IPS-20b (cell line): ENCODE data around the gene FREM1.

ENCODE experiments used
- H3K27ac ChIP-seq: one replicate; pipeline ENCODE4 v1.5.1; 2013; ENCODE audit warnings: low read length
- H3K27me3 ChIP-seq: 2 replicates; pipeline ENCODE4 v1.6.1; 2013; ENCODE audit warnings: mild to moderate bottlenecking, low read length, inconsistent platforms; ENCODE audit not compliant: insufficient read depth
- H3K36me3 ChIP-seq: 2 replicates; pipeline ENCODE4 v1.6.1; 2013; ENCODE audit warnings: low read depth, mild to moderate bottlenecking, inconsistent platforms, low read length, moderate library complexity; ENCODE audit not compliant: insufficient read depth
- H3K4me1 ChIP-seq: 2 replicates; pipeline ENCODE4 v1.6.1; 2013; ENCODE audit warnings: mild to moderate bottlenecking, control low read depth, inconsistent platforms, low read length, moderate library complexity; ENCODE audit not compliant: insufficient read depth
- H3K4me3 ChIP-seq: 2 replicates; pipeline ENCODE4 v1.5.1; 2013; ENCODE audit warnings: mild to moderate bottlenecking, low read length, inconsistent platforms
- H3K9ac ChIP-seq: 2 replicates; pipeline ENCODE4 v1.6.1; 2013; ENCODE audit warnings: low read depth, mild to moderate bottlenecking, inconsistent platforms, low read length, moderate library complexity
- H3K9me3 ChIP-seq: 2 replicates; pipeline ENCODE4 v1.6.1; 2013; ENCODE audit warnings: mild to moderate bottlenecking, low read depth, low read length, inconsistent platforms; ENCODE audit not compliant: insufficient read depth

FREM1 gene

GRCh38 chr9:14831074-14831473 is 79.2 kb downstream of the FREM1 start:
- Histone ChIP-seq H3K27ac (no peak overlapping the region), H3K9ac (no peak overlapping the region), H3K27me3 (no peaks in the 10 kb centered on the region), H3K9me3 (no peaks in the 10 kb centered on the region), H3K4me1 (no peaks in the 10 kb centered on the region), H3K4me3 (no peak overlapping the region), H3K36me3 (no peaks in the 10 kb centered on the region)

GRCh38 chr9:14830057-14830456 is 80.2 kb downstream of the FREM1 start:
- Histone ChIP-seq H3K4me3 (no peak overlapping the region), H3K9me3 (no peaks in the 10 kb centered on the region), H3K27me3 (no peaks in the 10 kb centered on the region), H3K27ac (no peak overlapping the region), H3K9ac (no peak overlapping the region), H3K4me1 (no peaks in the 10 kb centered on the region), H3K36me3 (no peaks in the 10 kb centered on the region)

- no peaks in the 10 kb centered on the region for H3K27me3 ChIP-seq
- no peaks in the 10 kb centered on the region for H3K9me3 ChIP-seq
- no peak overlapping the region for H3K9ac ChIP-seq
- H3K4me1 ChIP-seq, result no peaks in the 10 kb centered on the region
- H3K4me3 ChIP-seq, result no peak overlapping the region
- H3K36me3 ChIP-seq, result no peaks in the 10 kb centered on the region
- H3K27ac ChIP-seq, result no peak overlapping the region
Observed at GRCh38 chr9:14829204-14829603, 81.0 kb downstream of the FREM1 start.

GRCh38 chr9:14827805-14828204 is 82.4 kb downstream of the FREM1 start:
- H3K27ac ChIP-seq, result no peak overlapping the region
- H3K4me1 ChIP-seq, result no peaks in the 10 kb centered on the region
- no peaks in the 10 kb centered on the region for H3K36me3 ChIP-seq
- H3K27me3 ChIP-seq, result no peaks in the 10 kb centered on the region
- H3K4me3 ChIP-seq, result no peak overlapping the region
- no peaks in the 10 kb centered on the region for H3K9me3 ChIP-seq
- no peak overlapping the region for H3K9ac ChIP-seq

- Histone ChIP-seq H3K27me3 (no peaks in the 10 kb centered on the region), H3K9me3 (no peaks in the 10 kb centered on the region), H3K27ac (no peak overlapping the region), H3K9ac (no peak overlapping the region), H3K4me1 (no peaks in the 10 kb centered on the region), H3K4me3 (no peak overlapping the region), H3K36me3 (no peaks in the 10 kb centered on the region)
Observed at GRCh38 chr9:14824481-14824880, 85.7 kb downstream of the FREM1 start.

- H3K36me3 ChIP-seq, result no peaks in the 10 kb centered on the region
- no peaks in the 10 kb centered on the region for H3K27me3 ChIP-seq
- no peaks in the 10 kb centered on the region for H3K4me1 ChIP-seq
- no peak overlapping the region for H3K9ac ChIP-seq
- H3K27ac ChIP-seq, result no peak overlapping the region
- H3K4me3 ChIP-seq, result no peak overlapping the region
- H3K9me3 ChIP-seq, result no peaks in the 10 kb centered on the region
Observed at GRCh38 chr9:14823800-14824199, 86.4 kb downstream of the FREM1 start.

GRCh38 chr9:14822666-14823065 is 87.6 kb downstream of the FREM1 start:
- H3K27ac ChIP-seq, result no peak overlapping the region
- no peaks in the 10 kb centered on the region for H3K36me3 ChIP-seq
- H3K4me3 ChIP-seq, result no peak overlapping the region
- no peaks in the 10 kb centered on the region for H3K27me3 ChIP-seq
- no peaks in the 10 kb centered on the region for H3K4me1 ChIP-seq
- no peaks in the 10 kb centered on the region for H3K9me3 ChIP-seq
- no peak overlapping the region for H3K9ac ChIP-seq

GRCh38 chr9:14819183-14819582 is 91.0 kb downstream of the FREM1 start:
- Histone ChIP-seq H3K27ac (no peak overlapping the region), H3K9me3 (no peaks in the 10 kb centered on the region), H3K27me3 (no peaks in the 10 kb centered on the region), H3K4me1 (no peaks in the 10 kb centered on the region; the same call in 1 of the 2 replicates), H3K4me3 (no peak overlapping the region), H3K9ac (no peak overlapping the region), H3K36me3 (no peaks in the 10 kb centered on the region)

- no peak overlapping the region for H3K9ac ChIP-seq
- no peak overlapping the region for H3K27ac ChIP-seq
- no peaks in the 10 kb centered on the region for H3K27me3 ChIP-seq
- no peak overlapping the region for H3K4me3 ChIP-seq
- no peaks in the 10 kb centered on the region; the same call in 1 of the 2 replicates for H3K4me1 ChIP-seq
- H3K36me3 ChIP-seq, result peaks cover 10% of the 10 kb centered on the region
- H3K9me3 ChIP-seq, result no peaks in the 10 kb centered on the region
Observed at GRCh38 chr9:14814249-14814628, 96.0 kb downstream of the FREM1 start.

- H3K9me3 ChIP-seq, result no peaks in the 10 kb centered on the region
- no peak overlapping the region for H3K9ac ChIP-seq
- peaks cover 10% of the 10 kb centered on the region for H3K36me3 ChIP-seq
- no peak overlapping the region for H3K27ac ChIP-seq
- H3K27me3 ChIP-seq, result no peaks in the 10 kb centered on the region
- H3K4me3 ChIP-seq, result no peak overlapping the region
- no peaks in the 10 kb centered on the region; the same call in 1 of the 2 replicates for H3K4me1 ChIP-seq
Observed at GRCh38 chr9:14813336-14814248, 96.6 kb downstream of the FREM1 start.

- H3K27me3 ChIP-seq, result no peaks in the 10 kb centered on the region
- H3K27ac ChIP-seq, result no peak overlapping the region
- H3K4me1 ChIP-seq, result no peaks in the 10 kb centered on the region; the same call in 1 of the 2 replicates
- peaks cover 10% of the 10 kb centered on the region for H3K36me3 ChIP-seq
- no peak overlapping the region for H3K9ac ChIP-seq
- no peaks in the 10 kb centered on the region for H3K9me3 ChIP-seq
- no peak overlapping the region for H3K4me3 ChIP-seq
Observed at GRCh38 chr9:14812806-14813205, 97.4 kb downstream of the FREM1 start.

GRCh38 chr9:14811844-14812243 is 98.4 kb downstream of the FREM1 start:
- no peaks in the 10 kb centered on the region for H3K9me3 ChIP-seq
- no peak overlapping the region for H3K27ac ChIP-seq
- no peaks in the 10 kb centered on the region; the same call in 1 of the 2 replicates for H3K4me1 ChIP-seq
- peaks cover 10% of the 10 kb centered on the region for H3K36me3 ChIP-seq
- H3K4me3 ChIP-seq, result no peak overlapping the region
- H3K9ac ChIP-seq, result no peak overlapping the region
- H3K27me3 ChIP-seq, result no peaks in the 10 kb centered on the region
